Memory B cell (primary cell): ENCODE results near the gene PRRC2A.

Source experiments
- ATAC-seq: fragments of 150-1000 bp; cut with Tn5 transposase; 2 replicates; pipeline ENCODE4 v1.10.0; 2021; ENCODE audit warnings: low read depth, mild to moderate bottlenecking, moderate library complexity
- DNase-seq, 2 donors: peaks; one replicate each; pipeline ENCODE4 v3.0.0; 2022; ENCODE audit warnings: low spot score in 2 of 2
- H3K27ac Mint-ChIP-seq: one replicate; pipeline ENCODE4 v1.8.0; 2022; ENCODE audit warnings: mild to moderate bottlenecking, moderate library complexity, mixed read lengths
- H3K27me3 Mint-ChIP-seq: one replicate; pipeline ENCODE4 v1.8.0; 2022; ENCODE audit warnings: mixed read lengths
- H3K36me3 Mint-ChIP-seq: one replicate; pipeline ENCODE4 v1.8.0; 2022; ENCODE audit warnings: mild to moderate bottlenecking, mixed read lengths
- H3K4me1 Mint-ChIP-seq: one replicate; pipeline ENCODE4 v1.8.0; 2022; ENCODE audit warnings: mixed read lengths
- H3K4me3 Mint-ChIP-seq: one replicate; pipeline ENCODE4 v1.8.0; 2022; ENCODE audit warnings: mild to moderate bottlenecking, moderate library complexity, mixed read lengths
- H3K9me3 Mint-ChIP-seq: one replicate; pipeline ENCODE4 v1.8.0; 2022; ENCODE audit warnings: mixed read lengths

PRRC2A gene

GRCh38 chr6:31597006-31597405 lies 23.5 kb upstream of the PRRC2A start:
- Mint-ChIP-seq H3K27me3 (no peaks in the 10 kb centered on the region), H3K4me1 (peaks cover 31% of the 10 kb centered on the region), H3K9me3 (no peaks in the 10 kb centered on the region), H3K36me3 (no peaks in the 10 kb centered on the region), H3K4me3 (peak overlapping the region; percentile 56), H3K27ac (peak overlapping the region; percentile 43)
- DNase-seq (peak in 1 of 2 donors; percentile 71), ATAC-seq (peak; percentile 75)

DNA sequence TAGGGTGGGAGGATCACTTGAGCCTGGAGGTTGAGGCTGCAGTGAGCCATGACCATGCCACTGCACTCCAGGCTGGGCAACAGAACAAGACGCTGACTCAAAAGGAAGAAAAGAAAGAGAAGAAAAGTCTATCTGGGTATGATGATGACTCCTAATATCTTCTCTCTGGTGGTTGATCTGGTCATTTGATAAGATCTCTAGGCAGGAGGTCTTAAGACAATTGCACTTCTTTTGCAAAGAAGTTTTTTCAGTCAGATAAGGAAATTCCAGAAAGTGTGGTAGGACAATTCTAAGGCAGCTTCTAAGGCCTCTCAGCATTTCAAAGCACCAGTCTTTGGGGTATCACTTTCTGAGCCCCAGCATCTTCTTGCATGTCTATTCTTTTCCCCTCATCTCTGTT lies 13.2 kb upstream of the PRRC2A start:
- Mint-ChIP-seq H3K36me3 (no peaks in the 10 kb centered on the region), H3K9me3 (no peaks in the 10 kb centered on the region), H3K27me3 (no peaks in the 10 kb centered on the region), H3K27ac (no peak overlapping the region), H3K4me1 (no peaks in the 10 kb centered on the region), H3K4me3 (no peak overlapping the region)
- DNase-seq (no peak), ATAC-seq (no peak)

GRCh38 chr6:31609519-31610406 lies 10.8 kb upstream of the PRRC2A start:
- DNase-seq (no peak), ATAC-seq (no peak)
- H3K27me3 Mint-ChIP-seq = no peaks in the 10 kb centered on the region
- peaks cover 6% of the 10 kb centered on the region for H3K4me1 Mint-ChIP-seq
- H3K36me3 Mint-ChIP-seq = no peaks in the 10 kb centered on the region
- no peaks in the 10 kb centered on the region for H3K9me3 Mint-ChIP-seq
- no peak overlapping the region for H3K27ac Mint-ChIP-seq
- no peak overlapping the region for H3K4me3 Mint-ChIP-seq

GRCh38 chr6:31610968-31611367 lies 9.5 kb upstream of the PRRC2A start:
- no peak for DNase-seq
- Mint-ChIP-seq H3K36me3 (no peaks in the 10 kb centered on the region), H3K27ac (no peak overlapping the region)

GRCh38 chr6:31614075-31614619 lies 6.4 kb upstream of the PRRC2A start:
- DNase-seq = no peak
- Mint-ChIP-seq H3K27ac (no peak overlapping the region), H3K4me1 (peaks cover 23% of the 10 kb centered on the region), H3K9me3 (no peaks in the 10 kb centered on the region), H3K36me3 (no peaks in the 10 kb centered on the region), H3K27me3 (no peaks in the 10 kb centered on the region), H3K4me3 (peak overlapping the region; percentile 5)
- ATAC-seq = peak; percentile 83

More at GRCh38 chr6:31610968-31611367, 9.5 kb upstream of the PRRC2A start:
- ATAC-seq = no peak
- Mint-ChIP-seq H3K4me3 (no peak overlapping the region), H3K4me1 (peaks cover 18% of the 10 kb centered on the region), H3K9me3 (no peaks in the 10 kb centered on the region), H3K27me3 (no peaks in the 10 kb centered on the region)

DNA sequence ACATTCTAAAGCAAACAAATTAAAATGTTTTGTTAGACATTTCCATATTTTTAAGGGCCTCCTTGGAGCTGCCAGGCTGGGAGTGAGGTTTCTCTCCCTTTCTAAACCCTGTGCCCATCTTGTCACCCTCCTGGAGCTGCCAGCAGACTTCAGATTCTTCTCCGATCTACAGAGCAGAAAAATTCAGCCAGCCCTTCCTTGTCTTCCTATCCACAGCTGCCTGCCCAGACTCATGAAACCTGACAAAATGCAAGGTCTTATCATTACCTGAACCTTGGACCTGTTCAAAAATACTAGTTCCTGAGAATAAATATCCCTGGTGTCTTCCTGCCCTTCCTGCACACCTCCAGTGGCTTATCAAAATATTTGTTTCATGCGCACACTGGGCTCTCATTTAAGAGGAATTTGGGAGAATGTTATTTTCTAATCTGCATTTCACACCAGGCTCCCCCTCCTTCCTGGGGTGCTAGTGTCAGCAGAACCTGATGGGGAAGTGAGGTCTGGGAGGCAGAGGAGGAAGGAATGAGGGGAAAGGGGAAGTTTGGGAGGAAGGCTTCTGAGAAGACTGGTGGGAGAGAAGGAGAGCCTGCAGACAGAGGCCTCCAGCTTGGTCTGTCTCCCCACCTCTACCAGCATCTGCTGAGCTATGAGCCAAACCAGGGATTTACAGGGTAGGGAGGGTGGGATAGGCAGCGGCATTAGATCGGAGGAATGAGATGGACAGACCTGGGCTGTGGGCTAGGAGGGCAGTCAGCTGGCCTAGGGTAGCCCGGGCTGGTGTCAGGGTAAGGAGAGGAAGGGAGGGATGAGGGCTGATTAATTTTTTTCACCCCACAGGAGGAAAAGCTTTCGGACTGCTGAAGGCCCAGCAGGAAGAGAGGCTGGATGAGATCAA lies 5.6 kb upstream of the PRRC2A start, which contains the start of gene AIF1:
AIF1 (plus strand) TSS at position 551 of the 895 bp plus-strand sequence; CDS start at position 647, 96 bp downstream.
- ATAC-seq (peak; percentile 46), DNase-seq (no peak)
- Mint-ChIP-seq H3K4me1 (peaks cover 23% of the 10 kb centered on the region), H3K4me3 (peak within 1 kb of the TSS; percentile 41), H3K36me3 (no peaks in the 10 kb centered on the region), H3K9me3 (no peaks in the 10 kb centered on the region), H3K27ac (peak within 1 kb of the TSS; percentile 68), H3K27me3 (no peaks in the 10 kb centered on the region)

DNA sequence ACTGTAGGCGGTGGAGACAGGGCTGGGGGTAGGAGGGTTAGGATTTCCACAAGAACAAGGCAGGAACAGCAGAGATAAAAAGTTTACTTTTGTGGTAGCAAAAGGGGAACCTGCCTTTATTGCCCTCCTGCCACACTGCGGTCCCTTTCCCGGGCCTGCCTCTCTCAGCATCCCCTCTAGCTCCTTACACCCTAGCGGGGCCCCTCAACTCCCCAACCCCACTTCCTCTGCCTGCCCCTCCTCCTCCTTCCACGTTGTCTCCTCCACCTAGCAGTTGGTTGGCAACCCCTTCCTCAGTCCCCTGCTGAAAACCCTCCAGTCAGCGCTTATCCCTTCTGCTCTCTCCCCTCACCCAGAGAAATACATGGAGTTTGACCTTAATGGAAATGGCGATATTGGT lies 4.8 kb upstream of the PRRC2A start:
- no peaks in the 10 kb centered on the region for H3K27me3 Mint-ChIP-seq
- H3K27ac Mint-ChIP-seq = peak overlapping the region; percentile 68
- H3K4me3 Mint-ChIP-seq = no peak overlapping the region
- ATAC-seq (no peak), DNase-seq (no peak)
- H3K4me1 Mint-ChIP-seq = peaks cover 25% of the 10 kb centered on the region
- H3K9me3 Mint-ChIP-seq = no peaks in the 10 kb centered on the region
- no peaks in the 10 kb centered on the region for H3K36me3 Mint-ChIP-seq

DNA sequence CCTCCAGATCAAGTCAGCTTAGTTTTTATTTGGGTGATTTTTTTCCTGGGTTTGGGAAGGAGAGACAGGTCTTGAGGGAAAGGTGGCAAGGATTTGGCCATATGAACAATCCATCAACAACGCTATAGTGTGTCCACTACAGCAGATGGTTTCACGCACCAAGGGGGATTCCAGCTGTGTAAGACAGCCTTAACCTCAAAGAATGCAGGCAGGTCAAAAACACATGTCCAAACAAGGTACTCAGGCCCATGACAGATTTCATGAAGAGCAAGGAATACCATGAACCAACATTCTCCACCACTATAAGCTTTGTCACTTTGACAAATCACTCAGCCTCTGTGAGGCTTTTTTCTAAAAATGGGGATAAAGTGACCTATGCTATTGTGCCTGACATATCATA lies 3.5 kb upstream of the PRRC2A start:
- peaks cover 31% of the 10 kb centered on the region for H3K4me1 Mint-ChIP-seq
- H3K4me3 Mint-ChIP-seq = no peak overlapping the region
- no peak overlapping the region for H3K27ac Mint-ChIP-seq
- H3K27me3 Mint-ChIP-seq = no peaks in the 10 kb centered on the region
- H3K36me3 Mint-ChIP-seq = peaks cover 3% of the 10 kb centered on the region
- ATAC-seq (no peak), DNase-seq (no peak)
- no peaks in the 10 kb centered on the region for H3K9me3 Mint-ChIP-seq

- peaks cover 10% of the 10 kb centered on the region for H3K36me3 Mint-ChIP-seq
- DNase-seq (peak; percentile 89 to 91), ATAC-seq (peak; percentile 79)
- no peaks in the 10 kb centered on the region for H3K9me3 Mint-ChIP-seq
- peaks cover 30% of the 10 kb centered on the region for H3K4me1 Mint-ChIP-seq
- no peaks in the 10 kb centered on the region for H3K27me3 Mint-ChIP-seq
- peak overlapping the region; percentile 88 for H3K4me3 Mint-ChIP-seq
- peak overlapping the region; percentile 92 for H3K27ac Mint-ChIP-seq
Measured at GRCh38 chr6:31619805-31620585, 520 bp upstream of the PRRC2A start.

GRCh38 chr6:31621320-31621939 lies 915 bp downstream of the PRRC2A start:
- DNase-seq (no peak), ATAC-seq (no peak)
- H3K27me3 Mint-ChIP-seq = no peaks in the 10 kb centered on the region
- peak overlapping the region; percentile 88 for H3K4me3 Mint-ChIP-seq
- peak overlapping the region; percentile 92 for H3K27ac Mint-ChIP-seq
- no peaks in the 10 kb centered on the region for H3K9me3 Mint-ChIP-seq
- peaks cover 17% of the 10 kb centered on the region for H3K4me1 Mint-ChIP-seq
- H3K36me3 Mint-ChIP-seq = peaks cover 16% of the 10 kb centered on the region

- no peaks in the 10 kb centered on the region for H3K27me3 Mint-ChIP-seq
- peaks cover 15% of the 10 kb centered on the region for H3K4me1 Mint-ChIP-seq
- H3K4me3 Mint-ChIP-seq = peak overlapping the region; percentile 88
- H3K27ac Mint-ChIP-seq = peak overlapping the region; percentile 92
- no peak for DNase-seq
- no peaks in the 10 kb centered on the region for H3K9me3 Mint-ChIP-seq
- peaks cover 19% of the 10 kb centered on the region for H3K36me3 Mint-ChIP-seq
- ATAC-seq = no peak
Measured at GRCh38 chr6:31621991-31622390, 1.5 kb downstream of the PRRC2A start.

GRCh38 chr6:31622684-31623091 lies 2.2 kb downstream of the PRRC2A start:
- no peak for ATAC-seq
- H3K36me3 Mint-ChIP-seq = peaks cover 26% of the 10 kb centered on the region
- H3K4me1 Mint-ChIP-seq = peaks cover 16% of the 10 kb centered on the region
- no peak for DNase-seq
- H3K27me3 Mint-ChIP-seq = no peaks in the 10 kb centered on the region
- H3K9me3 Mint-ChIP-seq = no peaks in the 10 kb centered on the region
- no peak overlapping the region for H3K4me3 Mint-ChIP-seq
- peak overlapping the region; percentile 92 for H3K27ac Mint-ChIP-seq

DNA sequence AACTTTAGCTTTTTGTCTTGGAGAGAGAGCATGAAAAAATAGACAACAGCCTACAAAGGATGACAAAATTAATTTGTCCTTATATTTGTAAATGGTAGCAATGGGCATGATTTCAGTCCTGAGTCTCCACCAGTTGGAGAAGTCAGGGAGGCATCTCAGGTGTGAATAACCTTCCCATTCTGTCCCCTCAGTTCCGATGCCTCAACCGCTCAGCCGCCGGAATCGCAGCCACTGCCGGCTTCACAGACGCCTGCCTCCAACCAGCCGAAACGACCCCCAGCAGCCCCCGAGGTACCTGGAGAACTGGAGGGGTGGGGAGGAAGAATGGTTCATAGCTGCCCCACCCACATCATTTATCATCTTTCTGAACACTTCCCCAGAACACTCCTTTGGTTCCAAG lies 3.6 kb downstream of the PRRC2A start:
- H3K4me3 Mint-ChIP-seq = no peak overlapping the region
- peaks cover 17% of the 10 kb centered on the region for H3K4me1 Mint-ChIP-seq
- peaks cover 31% of the 10 kb centered on the region for H3K36me3 Mint-ChIP-seq
- H3K27ac Mint-ChIP-seq = no peak overlapping the region
- no peaks in the 10 kb centered on the region for H3K9me3 Mint-ChIP-seq
- DNase-seq (no peak), ATAC-seq (no peak)
- H3K27me3 Mint-ChIP-seq = no peaks in the 10 kb centered on the region
